Thyroid gland (tissue), 4 donors: ENCODE results near the gene DEF6.

Experiments used
- CTCF ChIP-seq, 6 experiments: fragments of 200-600 bp in 3 of 6; fragments of 450-650 bp in 3 of 6; sonication (generic) in 3 of 6; IDR thresholded peaks; one replicate each; pipeline ENCODE4 v1.5.1; 2016 to 2019; ENCODE audit warnings: antibody characterized with exemption in 6 of 6, mild to moderate bottlenecking in 2 of 6, inconsistent platforms in 1 of 6, moderate library complexity in 1 of 6
- POLR2A ChIP-seq, 2 donors: fragments of 450-650 bp; IDR thresholded peaks; one replicate each; pipeline ENCODE4 v1.6.1; 2017; ENCODE audit warnings: antibody characterized with exemption in 2 of 2, mild to moderate bottlenecking in 2 of 2, moderate library complexity in 1 of 2

GRCh38 chr6:35259194-35259947 is 38.2 kb upstream of the DEF6 start, which contains the start of gene ZNF76:
- TF ChIP-seq CTCF (IDR thresholded peaks at IDR 0.05): peak in 2 of 6 experiments; percentile 37 to 76
- TF ChIP-seq POLR2A (IDR thresholded peaks at IDR 0.05): peak; percentile 62 to 77
